NT2/D1 (cell line): ENCODE data around the gene ZNF438.

Experiments used
- SUZ12 ChIP-seq: IDR thresholded peaks from 2 replicates; pipeline ENCODE4 v1.6.1; 2011; ENCODE audit not compliant: insufficient read length, insufficient read depth; ENCODE audit errors: extremely low read depth
- YY1 ChIP-seq: IDR thresholded peaks from 2 replicates; pipeline ENCODE4 v1.6.1; 2011; ENCODE audit not compliant: insufficient read length, insufficient read depth

DNA sequence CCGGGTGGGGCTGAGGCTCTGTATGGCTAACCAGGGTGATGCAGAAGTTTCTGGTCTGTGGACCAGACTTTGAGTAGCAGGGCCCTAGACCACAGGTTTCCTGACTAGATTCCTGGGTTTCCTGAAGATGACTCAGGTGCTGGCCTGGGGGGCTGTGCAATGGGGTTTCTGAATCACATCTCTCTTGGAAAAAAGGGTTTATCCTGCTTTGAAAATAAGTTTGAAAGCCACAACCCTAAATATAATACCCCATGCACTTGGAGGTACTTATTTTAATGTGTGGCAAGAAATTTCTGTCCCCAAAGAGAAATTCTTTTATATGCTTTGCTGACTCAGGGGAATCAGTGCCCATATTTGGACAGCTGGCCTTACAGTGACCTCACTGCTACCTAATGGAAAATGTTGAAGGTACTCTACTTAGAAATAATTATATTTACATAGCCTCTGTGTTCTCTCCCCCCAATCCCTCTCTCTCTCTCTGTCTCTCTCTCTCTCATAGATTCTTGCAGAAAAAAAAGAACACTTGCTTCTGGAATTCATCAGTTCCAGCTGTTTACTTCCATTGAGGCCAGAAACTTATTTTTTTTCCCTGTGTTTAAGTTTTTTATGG, 217.7 kb downstream of the ZNF438 start:
- TF ChIP-seq YY1 = no peak
- no peak for TF ChIP-seq SUZ12
